HCT116 (cell line): ENCODE data around the gene CSRP1.

Source experiments
- CEBPB ChIP-seq: IDR thresholded peaks from 2 replicates; pipeline ENCODE4 v1.6.1; 2012; ENCODE audit warnings: low read depth
- EZH2 ChIP-seq: fragments of 200-600 bp; sonication (generic); IDR thresholded peaks from 2 replicates; pipeline ENCODE4 v1.6.1; 2017; ENCODE audit warnings: antibody characterized with exemption, mixed run types
- EZH2phosphoT487 ChIP-seq: fragments of 200-600 bp; IDR thresholded peaks from 2 replicates; pipeline ENCODE4 v1.6.1; 2018; ENCODE audit warnings: antibody characterized with exemption, borderline replicate concordance
- POLR2A ChIP-seq: IDR thresholded peaks from 2 replicates; pipeline ENCODE4 v1.7.0; 2011; ENCODE audit warnings: borderline replicate concordance; ENCODE audit not compliant: insufficient read depth, insufficient read length; ENCODE audit errors: extremely low read depth
- POLR2AphosphoS5 ChIP-seq: IDR thresholded peaks from 2 replicates; pipeline ENCODE4 v1.6.1; 2011; ENCODE audit warnings: mild to moderate bottlenecking, low read depth, low read length, moderate library complexity
- SP1 ChIP-seq: IDR thresholded peaks from 2 replicates; pipeline ENCODE4 v1.6.1; 2012; ENCODE audit warnings: low read depth
- ZFX ChIP-seq: fragments of 450-650 bp; IDR thresholded peaks from 2 replicates; pipeline ENCODE4 v1.6.1; 2017
- ZNF274 ChIP-seq: fragments of 200-500 bp; sonication (Bioruptor generic); IDR thresholded peaks from 2 replicates; pipeline ENCODE4 v1.6.1; 2014; ENCODE audit warnings: mild to moderate bottlenecking, low read depth, low read length, inconsistent platforms
- TF ChIP-seq, protein P1 (sequence below), 3 experiments: fragments of 200-600 bp in 1 of 3; sonication (generic) in 1 of 3; IDR thresholded peaks in 2 of 3; conservative IDR thresholded peaks in 1 of 3; 2 replicates each; pipeline ENCODE4 v1.5.1; 2012 to 2017; ENCODE audit warnings: low read depth in 2 of 3, low read length in 2 of 3, antibody characterized with exemption in 1 of 3, borderline replicate concordance in 1 of 3, control low read depth in 1 of 3, mild to moderate bottlenecking in 1 of 3, mixed read lengths in 1 of 3, mixed run types in 1 of 3, moderate library complexity in 1 of 3; ENCODE audit not compliant: insufficient read depth in 1 of 3
- TF ChIP-seq, protein P2 (sequence below): IDR thresholded peaks from 2 replicates; pipeline ENCODE4 v1.6.1; 2012
- TF ChIP-seq, protein P3 (sequence below): IDR thresholded peaks from 2 replicates; pipeline ENCODE4 v1.6.1; 2012
- TF ChIP-seq, protein P4 (sequence below): IDR thresholded peaks from 2 replicates; pipeline ENCODE4 v1.6.1; 2012; ENCODE audit warnings: low read depth

DNA sequence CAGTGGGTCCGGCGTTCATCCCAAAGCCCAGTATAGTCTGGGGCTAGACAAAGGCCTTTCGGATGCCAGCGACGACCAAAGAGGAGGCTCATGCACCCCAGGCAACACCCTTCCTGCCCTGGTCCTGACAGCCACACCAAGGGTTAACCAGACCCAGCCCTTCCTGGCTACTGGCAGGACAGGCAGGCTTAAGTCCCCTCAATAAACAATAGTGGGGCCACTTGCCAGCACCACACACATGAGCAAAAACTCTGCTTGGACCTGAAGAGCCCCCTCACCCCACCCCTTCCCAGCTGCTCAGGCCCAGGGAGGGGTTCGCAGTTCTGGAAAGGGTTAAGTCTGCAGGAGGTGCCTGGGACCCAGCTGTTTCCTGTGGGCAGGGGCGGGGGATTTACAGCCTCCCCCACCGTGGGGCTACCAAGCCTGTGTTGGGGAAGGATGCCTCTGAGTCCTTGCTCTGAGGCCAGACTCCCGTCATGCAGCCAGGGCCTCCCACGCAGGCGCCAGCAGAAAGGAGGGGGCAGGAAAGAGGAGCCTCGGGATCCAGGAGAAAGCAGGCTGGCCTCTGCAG is 56.1 kb downstream of the CSRP1 start:
- TF ChIP-seq, protein P1, sequence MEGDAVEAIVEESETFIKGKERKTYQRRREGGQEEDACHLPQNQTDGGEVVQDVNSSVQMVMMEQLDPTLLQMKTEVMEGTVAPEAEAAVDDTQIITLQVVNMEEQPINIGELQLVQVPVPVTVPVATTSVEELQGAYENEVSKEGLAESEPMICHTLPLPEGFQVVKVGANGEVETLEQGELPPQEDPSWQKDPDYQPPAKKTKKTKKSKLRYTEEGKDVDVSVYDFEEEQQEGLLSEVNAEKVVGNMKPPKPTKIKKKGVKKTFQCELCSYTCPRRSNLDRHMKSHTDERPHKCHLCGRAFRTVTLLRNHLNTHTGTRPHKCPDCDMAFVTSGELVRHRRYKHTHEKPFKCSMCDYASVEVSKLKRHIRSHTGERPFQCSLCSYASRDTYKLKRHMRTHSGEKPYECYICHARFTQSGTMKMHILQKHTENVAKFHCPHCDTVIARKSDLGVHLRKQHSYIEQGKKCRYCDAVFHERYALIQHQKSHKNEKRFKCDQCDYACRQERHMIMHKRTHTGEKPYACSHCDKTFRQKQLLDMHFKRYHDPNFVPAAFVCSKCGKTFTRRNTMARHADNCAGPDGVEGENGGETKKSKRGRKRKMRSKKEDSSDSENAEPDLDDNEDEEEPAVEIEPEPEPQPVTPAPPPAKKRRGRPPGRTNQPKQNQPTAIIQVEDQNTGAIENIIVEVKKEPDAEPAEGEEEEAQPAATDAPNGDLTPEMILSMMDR (IDR thresholded peaks at IDR 0.05 in 2 of 3, conservative IDR thresholded peaks at IDR 0.05 in 1 of 3; ENCODE audit: borderline replicate concordance in 1 of 3, insufficient read depth in 1 of 3, low read depth in 2 of 3, low read length in 2 of 3), result no peak
- TF ChIP-seq POLR2AphosphoS5 (no peak), SP1 (no peak), POLR2A (no peak), CEBPB (no peak), ZFX (no peak), EZH2 (no peak), EZH2phosphoT487 (no peak), ZNF274 (no peak)
- TF ChIP-seq, protein P2, sequence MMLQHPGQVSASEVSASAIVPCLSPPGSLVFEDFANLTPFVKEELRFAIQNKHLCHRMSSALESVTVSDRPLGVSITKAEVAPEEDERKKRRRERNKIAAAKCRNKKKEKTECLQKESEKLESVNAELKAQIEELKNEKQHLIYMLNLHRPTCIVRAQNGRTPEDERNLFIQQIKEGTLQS, result no peak
- TF ChIP-seq, protein P3, sequence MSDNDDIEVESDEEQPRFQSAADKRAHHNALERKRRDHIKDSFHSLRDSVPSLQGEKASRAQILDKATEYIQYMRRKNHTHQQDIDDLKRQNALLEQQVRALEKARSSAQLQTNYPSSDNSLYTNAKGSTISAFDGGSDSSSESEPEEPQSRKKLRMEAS, result no peak
- TF ChIP-seq, protein P4, sequence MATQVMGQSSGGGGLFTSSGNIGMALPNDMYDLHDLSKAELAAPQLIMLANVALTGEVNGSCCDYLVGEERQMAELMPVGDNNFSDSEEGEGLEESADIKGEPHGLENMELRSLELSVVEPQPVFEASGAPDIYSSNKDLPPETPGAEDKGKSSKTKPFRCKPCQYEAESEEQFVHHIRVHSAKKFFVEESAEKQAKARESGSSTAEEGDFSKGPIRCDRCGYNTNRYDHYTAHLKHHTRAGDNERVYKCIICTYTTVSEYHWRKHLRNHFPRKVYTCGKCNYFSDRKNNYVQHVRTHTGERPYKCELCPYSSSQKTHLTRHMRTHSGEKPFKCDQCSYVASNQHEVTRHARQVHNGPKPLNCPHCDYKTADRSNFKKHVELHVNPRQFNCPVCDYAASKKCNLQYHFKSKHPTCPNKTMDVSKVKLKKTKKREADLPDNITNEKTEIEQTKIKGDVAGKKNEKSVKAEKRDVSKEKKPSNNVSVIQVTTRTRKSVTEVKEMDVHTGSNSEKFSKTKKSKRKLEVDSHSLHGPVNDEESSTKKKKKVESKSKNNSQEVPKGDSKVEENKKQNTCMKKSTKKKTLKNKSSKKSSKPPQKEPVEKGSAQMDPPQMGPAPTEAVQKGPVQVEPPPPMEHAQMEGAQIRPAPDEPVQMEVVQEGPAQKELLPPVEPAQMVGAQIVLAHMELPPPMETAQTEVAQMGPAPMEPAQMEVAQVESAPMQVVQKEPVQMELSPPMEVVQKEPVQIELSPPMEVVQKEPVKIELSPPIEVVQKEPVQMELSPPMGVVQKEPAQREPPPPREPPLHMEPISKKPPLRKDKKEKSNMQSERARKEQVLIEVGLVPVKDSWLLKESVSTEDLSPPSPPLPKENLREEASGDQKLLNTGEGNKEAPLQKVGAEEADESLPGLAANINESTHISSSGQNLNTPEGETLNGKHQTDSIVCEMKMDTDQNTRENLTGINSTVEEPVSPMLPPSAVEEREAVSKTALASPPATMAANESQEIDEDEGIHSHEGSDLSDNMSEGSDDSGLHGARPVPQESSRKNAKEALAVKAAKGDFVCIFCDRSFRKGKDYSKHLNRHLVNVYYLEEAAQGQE, result no peak
